Activated naive CD8-positive, alpha-beta T cell treated with anti-CD3 and anti-CD28 coated beads, Interleukin-2, amount 10 ng/mL, durations not matched to agents 7 days and 5 days (primary cell): ENCODE results near the gene PAFAH2. TPM values are rescaled to one million over a fixed set of nuclear protein-coding genes. Genes with fewer than 3 reads are reported as not detected.

Source experiments
- ATAC-seq: fragments of 150-1000 bp; cut with Tn5 transposase; one replicate; pipeline ENCODE4 v1.10.0; 2021; ENCODE audit warnings: low read depth, moderate library complexity
- POLR2A ChIA-PET: fragments of 350-600 bp; sonication (Branson Sonifier 250); formaldehyde crosslinking; loops from one replicate; lab custom pipeline; 2021; ENCODE audit warnings: antibody characterized with exemption; lab: Charles Lee
- DNase-seq: peaks from one replicate; pipeline ENCODE4 v3.0.0; 2021
- H3K27ac Mint-ChIP-seq: one replicate; pipeline ENCODE4 v1.8.0; 2022; ENCODE audit warnings: mild to moderate bottlenecking, mixed read lengths
- H3K27me3 Mint-ChIP-seq: one replicate; pipeline ENCODE4 v1.8.0; 2022; ENCODE audit warnings: mild to moderate bottlenecking, moderate library complexity, mixed read lengths
- H3K36me3 Mint-ChIP-seq: one replicate; pipeline ENCODE4 v1.8.0; 2021; ENCODE audit warnings: mild to moderate bottlenecking, mixed read lengths
- H3K4me1 Mint-ChIP-seq: one replicate; pipeline ENCODE4 v1.8.0; 2021; ENCODE audit warnings: mixed read lengths
- H3K4me3 Mint-ChIP-seq: one replicate; pipeline ENCODE4 v1.8.0; 2022; ENCODE audit warnings: mild to moderate bottlenecking, moderate library complexity, mixed read lengths
- H3K9me3 Mint-ChIP-seq: one replicate; pipeline ENCODE4 v1.8.0; 2021; ENCODE audit warnings: mixed read lengths
- total RNA-seq, 2 experiments: library from RNA; stranded (reverse); gene quantifications; one replicate each; pipeline ENCODE4 v1.2.3, GENCODE V29; 2021

PAFAH2 gene
- total RNA-seq, 2 experiments from 2014 or later: 13.5 to 15.4 TPM

DNA sequence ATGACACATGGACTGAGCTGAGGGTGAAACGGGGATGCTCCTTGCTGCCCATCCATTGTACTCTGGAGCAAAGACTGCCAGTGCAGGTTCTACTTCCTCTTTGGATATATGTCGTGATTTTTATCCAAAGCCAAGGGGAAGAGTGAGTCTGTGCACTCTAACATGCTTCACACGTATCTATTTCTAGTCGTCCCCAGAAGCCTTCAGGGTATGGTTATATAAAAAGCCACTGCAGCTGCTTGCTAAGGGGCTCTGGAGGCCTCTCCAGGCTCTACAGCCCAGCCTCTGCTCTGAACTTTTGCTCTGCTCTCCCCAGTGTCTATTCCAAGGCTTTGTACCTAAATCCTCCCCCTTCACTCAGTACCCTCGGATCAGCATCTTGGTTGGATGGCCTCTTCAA lies 20.1 kb downstream of the PAFAH2 start:
- Mint-ChIP-seq H3K27ac (no peak overlapping the region), H3K36me3 (peaks cover 33% of the 10 kb centered on the region), H3K4me1 (peaks cover 2% of the 10 kb centered on the region), H3K9me3 (no peaks in the 10 kb centered on the region), H3K27me3 (no peaks in the 10 kb centered on the region), H3K4me3 (no peak overlapping the region)
- DNase-seq (no peak), ATAC-seq (no peak)
- POLR2A ChIA-PET: interaction anchor here (1.2 kb wide), 1 partner anchor 10 kb away, joined by 3 read pairs; no protein-coding TSS in a partner anchor

DNA sequence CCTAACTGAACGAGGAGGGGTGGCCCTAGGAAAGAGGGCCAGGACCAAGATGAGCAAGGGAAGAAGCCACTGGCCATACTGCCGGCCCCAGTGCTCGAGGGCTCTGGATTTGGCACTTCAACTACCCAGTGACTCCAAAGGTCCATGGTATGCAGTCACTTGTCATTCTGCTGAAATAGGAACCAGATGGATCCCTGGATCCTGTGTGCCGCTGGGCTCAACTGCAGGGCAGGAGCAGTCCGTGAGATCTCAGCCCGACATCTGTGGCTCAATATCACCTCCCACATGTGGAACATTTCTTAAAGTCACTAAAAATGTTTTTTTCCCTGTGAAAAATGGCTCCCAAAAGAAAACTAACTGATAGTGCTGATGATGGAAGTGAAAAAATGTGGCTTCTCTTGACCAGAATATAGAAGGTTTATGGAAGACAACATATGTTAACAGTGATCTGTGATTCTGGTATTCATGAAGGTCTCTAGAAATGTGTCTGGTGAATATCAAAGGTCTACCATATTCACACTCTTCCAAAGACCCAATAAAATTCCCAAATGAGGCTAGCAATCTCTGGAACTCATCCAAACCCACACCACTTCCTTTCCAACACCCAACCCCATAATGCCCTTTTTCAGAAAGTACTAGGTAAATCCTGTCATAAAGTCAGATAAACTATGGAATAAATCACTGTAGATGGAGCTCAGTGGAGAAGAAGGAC lies 24.1 kb downstream of the PAFAH2 start:
- Mint-ChIP-seq H3K36me3 (peaks cover 26% of the 10 kb centered on the region), H3K27me3 (no peaks in the 10 kb centered on the region), H3K9me3 (no peaks in the 10 kb centered on the region), H3K4me3 (no peak overlapping the region), H3K4me1 (peaks cover 16% of the 10 kb centered on the region), H3K27ac (no peak overlapping the region)
- DNase-seq: no peak
- no peak for ATAC-seq
- POLR2A ChIA-PET: no interaction called here

DNA sequence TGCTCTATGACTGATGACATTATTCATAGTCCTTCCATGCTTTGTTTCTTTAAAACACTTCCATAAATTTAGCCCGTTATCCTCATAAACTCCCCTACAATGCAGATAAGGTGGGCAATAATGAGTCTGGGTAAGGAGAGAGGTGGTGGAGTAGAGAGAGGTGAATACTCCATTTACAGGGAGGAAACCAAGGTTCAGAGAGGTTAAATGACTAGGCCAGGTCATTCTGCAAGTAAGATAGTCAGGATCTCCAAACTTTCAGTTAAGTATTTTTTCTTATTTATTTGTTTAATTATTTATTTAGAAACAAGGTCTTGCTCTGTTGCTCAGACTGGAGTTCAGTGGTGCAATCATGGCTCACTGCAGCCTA lies 26.1 kb downstream of the PAFAH2 start:
- Mint-ChIP-seq H3K36me3 (peaks cover 35% of the 10 kb centered on the region), H3K27ac (peak overlapping the region; percentile 83), H3K4me3 (peak overlapping the region; percentile 42), H3K27me3 (no peaks in the 10 kb centered on the region), H3K9me3 (no peaks in the 10 kb centered on the region), H3K4me1 (peaks cover 19% of the 10 kb centered on the region)
- no peak for ATAC-seq
- no peak for DNase-seq
- POLR2A ChIA-PET: interaction anchor here (0.6 to 2.1 kb wide), 6 partner anchors 18 to 1003 kb away, joined by 3 to 33 read pairs (median 9); partner anchors contain the start of gene PAFAH2

DNA sequence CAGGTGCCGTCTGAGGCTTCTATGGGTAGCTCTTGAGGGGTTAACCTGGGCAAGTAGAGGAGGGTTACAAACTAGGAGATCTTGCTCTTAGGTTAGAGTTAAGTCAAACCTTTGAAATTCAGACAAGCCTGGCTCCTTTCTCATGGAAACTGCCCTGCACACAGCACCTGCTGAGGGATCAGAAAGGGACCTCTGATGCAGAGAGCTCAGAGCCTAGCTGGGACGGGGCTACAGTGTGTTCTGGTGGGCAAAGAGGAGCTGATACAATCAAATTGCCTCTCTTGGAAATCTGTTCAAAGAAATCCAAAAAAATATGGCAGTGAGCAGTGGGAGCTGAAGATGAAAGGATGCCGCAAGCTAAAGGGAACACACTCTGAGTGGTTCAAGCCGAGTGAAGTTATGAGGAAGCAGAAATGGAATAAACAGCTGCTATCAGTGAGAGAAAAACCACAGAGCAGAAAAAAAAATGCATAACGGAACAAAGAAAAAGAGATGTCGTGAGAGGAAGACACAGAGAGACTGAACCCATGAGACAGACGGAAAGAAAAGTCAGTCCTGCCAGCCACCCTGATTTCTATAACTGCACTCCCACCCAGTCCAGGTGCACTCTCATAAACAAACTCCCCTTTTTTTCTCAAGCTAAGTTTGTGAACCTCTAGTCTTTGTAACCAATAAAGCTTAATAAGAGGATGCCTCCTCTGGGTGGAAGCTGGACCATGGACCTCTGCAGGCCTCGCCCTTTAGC lies 26.6 kb downstream of the PAFAH2 start:
- H3K9me3 Mint-ChIP-seq: no peaks in the 10 kb centered on the region
- peak overlapping the region; percentile 83 for H3K27ac Mint-ChIP-seq
- H3K27me3 Mint-ChIP-seq: no peaks in the 10 kb centered on the region
- no peak for DNase-seq
- POLR2A ChIA-PET: interaction anchor here (0.6 to 2.1 kb wide), 9 partner anchors 14 to 1002 kb away, joined by 3 to 33 read pairs (median 4); partner anchors contain the start of gene PAFAH2
- peak overlapping the region; percentile 42 for H3K4me3 Mint-ChIP-seq
- H3K4me1 Mint-ChIP-seq: peaks cover 19% of the 10 kb centered on the region
- peaks cover 39% of the 10 kb centered on the region for H3K36me3 Mint-ChIP-seq
- peak; percentile 81 for ATAC-seq

DNA sequence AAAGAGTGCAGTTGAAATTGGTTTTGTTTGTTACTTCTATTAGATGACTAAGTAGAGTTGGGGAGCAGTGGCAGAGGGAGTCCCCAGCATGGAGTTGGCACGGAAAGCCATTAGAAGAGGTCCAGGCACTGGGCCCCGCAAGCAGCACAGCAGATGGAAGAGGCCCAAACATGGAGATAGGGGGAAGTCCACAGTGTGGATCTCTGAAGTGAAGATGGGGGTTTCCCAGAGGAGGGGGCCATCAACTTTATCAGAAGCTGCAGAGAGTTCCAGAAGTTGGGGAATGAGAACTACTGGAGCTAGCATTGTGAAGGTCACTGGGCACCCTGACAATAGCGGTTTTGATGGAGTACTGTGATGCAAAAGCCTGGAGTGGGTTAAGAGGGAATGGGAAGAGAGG lies 30.6 kb downstream of the PAFAH2 start:
- POLR2A ChIA-PET: interaction anchor here (0.7 kb wide), 2 partner anchors 24 kb away, joined by 4 to 5 read pairs; no protein-coding TSS in a partner anchor
- ATAC-seq (no peak), DNase-seq (no peak)
- Mint-ChIP-seq H3K4me3 (no peak overlapping the region), H3K27ac (no peak overlapping the region), H3K9me3 (no peaks in the 10 kb centered on the region), H3K4me1 (peaks cover 16% of the 10 kb centered on the region), H3K36me3 (peaks cover 44% of the 10 kb centered on the region), H3K27me3 (no peaks in the 10 kb centered on the region)

GRCh38 chr1:25959611-25960010 lies 38.3 kb downstream of the PAFAH2 start:
- Mint-ChIP-seq H3K27me3 (no peaks in the 10 kb centered on the region), H3K4me3 (no peak overlapping the region), H3K4me1 (peaks cover 3% of the 10 kb centered on the region), H3K36me3 (peaks cover 54% of the 10 kb centered on the region), H3K9me3 (no peaks in the 10 kb centered on the region), H3K27ac (no peak overlapping the region)
- POLR2A ChIA-PET: no interaction called here
- DNase-seq (no peak), ATAC-seq (no peak)

- no peak overlapping the region for H3K4me3 Mint-ChIP-seq
- H3K9me3 Mint-ChIP-seq: no peaks in the 10 kb centered on the region
- H3K36me3 Mint-ChIP-seq: peaks cover 46% of the 10 kb centered on the region
- no peak for DNase-seq
- H3K27ac Mint-ChIP-seq: no peak overlapping the region
- no peaks in the 10 kb centered on the region for H3K27me3 Mint-ChIP-seq
- POLR2A ChIA-PET: no interaction called here
- ATAC-seq: no peak
- peaks cover 9% of the 10 kb centered on the region for H3K4me1 Mint-ChIP-seq
Observed at GRCh38 chr1:25958465-25958864, 39.4 kb downstream of the PAFAH2 start.

DNA sequence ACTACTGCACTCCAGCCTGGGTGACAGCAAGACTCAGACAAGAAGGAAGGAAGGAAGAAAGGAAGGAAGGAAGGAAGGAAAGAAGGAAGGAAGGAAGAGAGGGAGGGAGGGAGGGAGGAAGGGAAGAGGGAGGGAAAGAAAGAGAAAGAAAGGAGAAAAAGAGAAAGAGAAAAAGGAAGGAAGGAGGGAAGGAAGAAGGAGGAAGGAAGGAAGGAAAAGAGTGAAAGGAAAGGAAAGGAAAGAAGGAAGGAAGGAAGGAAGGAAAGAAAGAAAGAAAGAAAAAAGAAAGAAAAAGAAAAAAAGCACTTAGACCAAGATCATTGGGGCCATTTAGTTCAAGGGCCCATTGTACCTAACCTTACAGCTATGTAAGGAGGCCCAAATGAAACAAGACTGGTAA lies 42.3 kb downstream of the PAFAH2 start:
- Mint-ChIP-seq H3K27me3 (no peaks in the 10 kb centered on the region), H3K36me3 (peaks cover 31% of the 10 kb centered on the region), H3K27ac (no peak overlapping the region), H3K4me1 (peaks cover 9% of the 10 kb centered on the region), H3K9me3 (no peaks in the 10 kb centered on the region), H3K4me3 (no peak overlapping the region)
- DNase-seq (no peak), ATAC-seq (no peak)
- POLR2A ChIA-PET: no interaction called here

- H3K9me3 Mint-ChIP-seq: no peaks in the 10 kb centered on the region
- no peak for DNase-seq
- H3K4me1 Mint-ChIP-seq: peaks cover 9% of the 10 kb centered on the region
- POLR2A ChIA-PET: interaction anchor here (0.7 kb wide), 1 partner anchor 43 kb away, joined by 4 read pairs; the partner anchor contains the start of gene PAFAH2
- no peaks in the 10 kb centered on the region for H3K27me3 Mint-ChIP-seq
- ATAC-seq: no peak
- H3K27ac Mint-ChIP-seq: peak overlapping the region; percentile 67
- H3K4me3 Mint-ChIP-seq: peak overlapping the region; percentile 7
- peaks cover 20% of the 10 kb centered on the region for H3K36me3 Mint-ChIP-seq
Observed at GRCh38 chr1:25954282-25954938, 43.5 kb downstream of the PAFAH2 start.

- Mint-ChIP-seq H3K27me3 (no peaks in the 10 kb centered on the region), H3K9me3 (no peaks in the 10 kb centered on the region), H3K4me3 (no peak overlapping the region), H3K27ac (no peak overlapping the region), H3K4me1 (peaks cover 9% of the 10 kb centered on the region), H3K36me3 (peaks cover 8% of the 10 kb centered on the region)
- DNase-seq (no peak), ATAC-seq (no peak)
- POLR2A ChIA-PET: no interaction called here
Observed at GRCh38 chr1:25952841-25953401, 44.9 kb downstream of the PAFAH2 start.

DNA sequence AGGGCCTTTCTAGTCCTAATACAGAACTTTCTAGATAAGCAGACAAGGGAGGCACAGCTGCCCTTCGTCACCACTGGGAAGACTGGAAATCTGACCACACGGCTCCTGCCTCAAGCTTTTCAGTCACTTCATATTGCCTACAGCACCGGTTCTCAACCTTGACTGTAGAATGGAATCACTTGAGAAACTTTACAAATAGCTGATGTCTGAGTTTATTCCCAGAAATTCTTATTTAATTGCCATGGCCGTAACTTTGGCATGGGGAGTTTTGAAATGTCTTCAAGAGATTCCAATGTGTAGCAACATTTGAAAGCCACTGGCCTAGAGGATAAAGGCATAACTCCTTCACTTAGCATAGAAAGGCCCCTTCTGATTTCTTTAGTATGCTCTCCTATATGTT lies 49.2 kb downstream of the PAFAH2 start:
- no peak overlapping the region for H3K4me3 Mint-ChIP-seq
- H3K4me1 Mint-ChIP-seq: peaks cover 1% of the 10 kb centered on the region
- DNase-seq: no peak
- no peak for ATAC-seq
- H3K36me3 Mint-ChIP-seq: no peaks in the 10 kb centered on the region
- POLR2A ChIA-PET: no interaction called here
- H3K9me3 Mint-ChIP-seq: peaks cover 3% of the 10 kb centered on the region
- no peaks in the 10 kb centered on the region for H3K27me3 Mint-ChIP-seq
- H3K27ac Mint-ChIP-seq: no peak overlapping the region

DNA sequence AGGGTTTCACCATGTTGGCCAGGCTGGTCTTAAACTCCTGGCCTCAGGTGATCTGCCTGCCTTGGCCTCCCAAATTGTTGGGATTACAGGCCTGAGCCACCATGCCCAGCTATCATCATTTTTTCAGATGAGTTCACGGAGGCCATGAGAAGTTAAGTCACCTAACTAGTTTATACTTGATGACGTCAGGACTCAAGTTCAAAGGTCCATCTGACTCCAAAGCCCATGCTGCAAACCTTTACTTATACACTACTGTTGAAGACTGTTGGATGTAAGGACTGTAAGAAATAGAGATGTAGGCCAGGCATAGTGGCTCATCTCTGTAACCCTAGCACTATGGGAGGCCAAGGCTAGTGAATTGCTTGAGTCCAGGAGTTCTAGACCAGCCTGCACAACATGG lies 50.8 kb downstream of the PAFAH2 start:
- Mint-ChIP-seq H3K9me3 (peaks cover 9% of the 10 kb centered on the region), H3K27me3 (no peaks in the 10 kb centered on the region), H3K4me1 (no peaks in the 10 kb centered on the region), H3K4me3 (no peak overlapping the region), H3K36me3 (no peaks in the 10 kb centered on the region), H3K27ac (no peak overlapping the region)
- ATAC-seq: no peak
- no peak for DNase-seq
- POLR2A ChIA-PET: interaction anchor here (0.6 kb wide), 1 partner anchor 42 kb away, joined by 6 read pairs; no protein-coding TSS in a partner anchor

GRCh38 chr1:25945761-25946160 lies 52.1 kb downstream of the PAFAH2 start:
- no peaks in the 10 kb centered on the region for H3K27me3 Mint-ChIP-seq
- H3K9me3 Mint-ChIP-seq: peaks cover 9% of the 10 kb centered on the region
- no peak overlapping the region for H3K4me3 Mint-ChIP-seq
- no peaks in the 10 kb centered on the region for H3K36me3 Mint-ChIP-seq
- H3K4me1 Mint-ChIP-seq: no peaks in the 10 kb centered on the region
- no peak overlapping the region for H3K27ac Mint-ChIP-seq
- ATAC-seq (no peak), DNase-seq (no peak)
- POLR2A ChIA-PET: no interaction called here
